ENCODE data around the gene IPO4.
"Not testable (repeated sequence)": the region's sequence is repeated elsewhere in the genome, so short reads cannot be mapped to it uniquely, and the experiment has no call there.

Gene IPO4

DNA sequence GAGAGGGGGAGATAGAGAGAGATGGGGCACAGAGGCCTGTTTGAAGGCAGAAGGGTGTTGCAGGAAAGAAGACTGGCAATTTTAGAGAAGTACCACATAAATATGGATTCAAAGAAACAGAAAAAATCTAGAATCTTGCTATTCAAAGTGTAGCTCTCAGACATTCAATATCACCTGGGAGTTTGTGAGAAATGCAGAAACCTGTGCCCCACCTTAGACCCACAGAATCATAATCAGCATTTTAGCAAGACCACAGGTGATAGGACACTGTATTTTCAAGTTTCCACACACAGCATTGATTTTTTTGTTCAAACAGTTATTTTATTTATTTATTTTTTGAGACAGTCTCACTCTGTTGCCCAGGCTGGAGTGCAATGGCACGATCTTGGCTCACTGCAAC lies 40.3 kb upstream of the IPO4 start:
- ChIA-PET POLR2A (ENCODE audit: low non-redundant PET) (interaction anchor here (0.6 kb wide), 2 partner anchors 9 to 30 kb away, joined by 3 read pairs; no protein-coding TSS in a partner anchor), CTCF (no interaction called here)
- DNase-seq (ENCODE audit: low spot score) = no peak
- peak overlapping the region; percentile 56 for H3K27ac ChIP-seq
- TF ChIP-seq, protein P1, sequence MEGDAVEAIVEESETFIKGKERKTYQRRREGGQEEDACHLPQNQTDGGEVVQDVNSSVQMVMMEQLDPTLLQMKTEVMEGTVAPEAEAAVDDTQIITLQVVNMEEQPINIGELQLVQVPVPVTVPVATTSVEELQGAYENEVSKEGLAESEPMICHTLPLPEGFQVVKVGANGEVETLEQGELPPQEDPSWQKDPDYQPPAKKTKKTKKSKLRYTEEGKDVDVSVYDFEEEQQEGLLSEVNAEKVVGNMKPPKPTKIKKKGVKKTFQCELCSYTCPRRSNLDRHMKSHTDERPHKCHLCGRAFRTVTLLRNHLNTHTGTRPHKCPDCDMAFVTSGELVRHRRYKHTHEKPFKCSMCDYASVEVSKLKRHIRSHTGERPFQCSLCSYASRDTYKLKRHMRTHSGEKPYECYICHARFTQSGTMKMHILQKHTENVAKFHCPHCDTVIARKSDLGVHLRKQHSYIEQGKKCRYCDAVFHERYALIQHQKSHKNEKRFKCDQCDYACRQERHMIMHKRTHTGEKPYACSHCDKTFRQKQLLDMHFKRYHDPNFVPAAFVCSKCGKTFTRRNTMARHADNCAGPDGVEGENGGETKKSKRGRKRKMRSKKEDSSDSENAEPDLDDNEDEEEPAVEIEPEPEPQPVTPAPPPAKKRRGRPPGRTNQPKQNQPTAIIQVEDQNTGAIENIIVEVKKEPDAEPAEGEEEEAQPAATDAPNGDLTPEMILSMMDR (conservative IDR thresholded peaks at IDR 0.05; ENCODE audit: low read depth) = no peak

DNA sequence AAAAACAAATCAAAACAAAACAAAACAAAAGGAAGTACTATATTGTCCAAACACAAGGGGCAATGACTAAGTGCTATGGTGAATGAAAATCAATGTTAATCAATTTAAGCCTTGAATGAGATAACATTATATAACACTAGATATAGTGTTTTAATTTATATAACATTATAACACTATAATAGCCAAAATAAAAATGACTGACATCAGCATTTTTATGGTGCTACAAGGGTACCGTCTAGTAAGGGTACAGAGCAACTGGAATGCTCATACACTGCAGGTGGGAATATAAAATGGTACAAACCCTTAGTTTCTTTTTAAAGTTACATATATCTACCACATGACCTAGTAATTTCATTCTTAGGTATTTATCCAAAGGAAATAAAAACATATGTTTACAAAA lies 37.9 kb upstream of the IPO4 start:
- DNase-seq (ENCODE audit: low spot score) = no peak
- ChIA-PET CTCF (interaction anchor here (1.0 kb wide), 1 partner anchor 16 kb away, joined by 3 read pairs; the partner anchor contains the start of gene TINF2), POLR2A (ENCODE audit: low non-redundant PET) (no interaction called here)
- TF ChIP-seq, protein P1 (conservative IDR thresholded peaks at IDR 0.05; ENCODE audit: low read depth) = no peak
- no peak overlapping the region for H3K27ac ChIP-seq

DNA sequence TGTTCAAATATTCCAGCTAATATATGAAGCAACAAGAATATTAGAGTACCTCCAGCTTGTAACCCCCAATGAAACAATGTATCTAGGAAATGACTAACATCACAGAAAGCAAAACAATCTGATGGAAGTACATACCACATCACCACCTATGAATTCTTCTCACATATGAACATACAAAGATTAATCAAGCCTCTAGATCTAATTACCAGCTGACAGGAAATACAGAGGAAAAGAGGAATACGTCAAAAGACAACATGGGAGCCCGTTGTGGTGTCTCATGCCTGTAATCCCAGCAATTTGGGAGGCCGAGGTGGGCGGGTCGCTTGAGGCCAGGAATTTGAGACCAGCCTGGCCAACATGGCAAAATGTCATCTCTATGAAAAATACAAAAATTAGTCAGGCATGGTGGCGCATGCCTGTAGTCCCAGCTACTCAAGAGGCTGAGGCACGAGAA lies 36.0 kb upstream of the IPO4 start:
- DNase-seq (ENCODE audit: low spot score) = peak; percentile 78
- H3K27ac ChIP-seq = peak overlapping the region; percentile 85
- ChIA-PET CTCF (interaction anchor here (0.6 to 0.9 kb wide), 2 partner anchors 18 to 74 kb away, joined by 3 read pairs; no protein-coding TSS in a partner anchor), POLR2A (ENCODE audit: low non-redundant PET) (no interaction called here)
- TF ChIP-seq, protein P1 (conservative IDR thresholded peaks at IDR 0.05; ENCODE audit: low read depth) = no peak

DNA sequence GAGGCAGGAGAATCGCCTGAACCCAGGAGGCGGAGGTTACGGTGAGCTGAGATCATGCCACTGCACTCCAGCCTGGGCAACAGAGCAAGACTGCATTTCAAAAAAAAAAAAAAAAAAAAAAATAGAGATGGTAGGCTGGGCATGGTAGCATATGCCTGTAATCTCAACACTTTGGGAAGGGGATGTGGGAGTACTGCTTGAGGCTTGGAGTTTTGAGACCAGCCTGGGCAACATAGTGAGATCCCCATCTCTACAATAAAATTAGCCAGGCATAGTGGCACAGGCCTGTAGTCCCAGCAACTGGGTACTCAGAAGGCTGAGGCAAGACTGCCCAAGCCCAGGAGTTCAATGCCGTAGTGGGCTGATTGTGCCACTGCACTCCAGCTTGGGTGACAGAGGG lies 34.4 kb upstream of the IPO4 start:
- CTCF ChIA-PET; H3K27ac ChIP-seq; POLR2A ChIA-PET (ENCODE audit: low non-redundant PET); DNase-seq (ENCODE audit: low spot score): not testable (repeated sequence)

DNA sequence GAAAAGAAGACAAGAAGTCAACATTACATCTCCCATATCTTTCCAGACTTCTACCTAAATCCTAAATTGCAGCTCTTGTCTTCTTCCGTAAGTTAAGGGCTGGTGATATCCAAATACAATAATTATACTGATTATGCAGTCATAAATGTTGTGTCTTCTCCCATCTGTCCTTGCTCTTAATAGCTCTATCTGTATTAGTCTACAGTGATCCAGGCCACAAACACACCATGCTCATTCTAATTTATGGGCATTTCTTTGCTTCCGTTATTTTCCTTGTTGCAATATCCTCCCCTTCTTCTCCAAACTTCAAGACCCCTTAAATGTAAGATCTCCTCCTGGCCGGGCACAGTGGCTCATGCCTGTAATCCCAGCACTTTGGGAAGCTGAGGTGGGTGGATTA lies 30.9 kb upstream of the IPO4 start:
- TF ChIP-seq, protein P1 (conservative IDR thresholded peaks at IDR 0.05; ENCODE audit: low read depth) = no peak
- no peak for DNase-seq (ENCODE audit: low spot score)
- ChIA-PET POLR2A (ENCODE audit: low non-redundant PET) (interaction anchor here (0.6 kb wide), 1 partner anchor 9 kb away, joined by 3 read pairs; no protein-coding TSS in a partner anchor), CTCF (no interaction called here)
- no peak overlapping the region for H3K27ac ChIP-seq

DNA sequence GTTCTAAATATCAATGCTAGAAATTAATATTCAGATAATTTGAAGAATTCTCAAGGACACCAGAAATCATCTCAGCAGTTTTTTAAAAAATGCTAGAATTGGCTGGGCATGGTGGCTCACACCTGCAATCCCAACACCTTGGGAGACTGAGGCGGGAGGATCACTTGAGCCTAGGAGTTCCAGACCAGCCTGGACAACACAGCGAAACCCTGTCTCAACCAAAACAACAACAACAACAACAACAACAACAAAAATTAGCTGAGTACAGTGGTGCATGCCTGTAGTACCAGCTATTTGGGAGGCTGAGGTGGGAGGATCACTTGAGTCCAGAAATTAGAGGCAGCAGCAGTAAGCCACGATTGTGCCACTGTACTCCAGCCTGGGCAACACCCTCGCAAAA lies 30.5 kb upstream of the IPO4 start:
- ChIA-PET CTCF (no interaction called here), POLR2A (ENCODE audit: low non-redundant PET) (no interaction called here)
- peak overlapping the region; percentile 32; the same call in 1 of the 2 replicates for H3K27ac ChIP-seq
- no peak for DNase-seq (ENCODE audit: low spot score)
- TF ChIP-seq, protein P1 (conservative IDR thresholded peaks at IDR 0.05; ENCODE audit: low read depth) = no peak

DNA sequence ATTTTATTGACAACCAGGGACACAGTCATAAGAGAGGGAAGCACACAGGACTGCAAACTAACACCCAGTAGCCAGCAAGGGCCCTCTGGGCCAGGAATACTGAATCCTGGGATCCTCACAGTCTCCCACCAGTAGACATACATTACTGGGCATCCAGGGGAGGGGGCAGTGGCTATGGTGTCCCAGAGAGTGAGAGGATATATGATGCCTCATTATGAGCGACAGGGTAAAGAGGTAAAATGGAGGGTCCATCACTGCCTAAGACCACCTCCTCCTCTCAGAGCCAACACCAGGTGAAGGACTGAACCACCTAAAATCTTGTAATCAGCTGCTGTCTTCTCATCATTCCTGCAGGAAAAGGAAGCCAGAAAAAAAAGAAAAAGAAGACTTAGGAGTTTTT lies 28.3 kb upstream of the IPO4 start:
- POLR2A ChIA-PET (ENCODE audit: low non-redundant PET); DNase-seq (ENCODE audit: low spot score): not testable (repeated sequence)
- CTCF ChIA-PET = interaction anchor here (0.6 to 1.2 kb wide), 3 partner anchors 9 to 47 kb away, joined by 3 to 4 read pairs (median 3); partner anchors contain the start of gene GMPR2
- peak overlapping the region; percentile 45 for H3K27ac ChIP-seq

DNA sequence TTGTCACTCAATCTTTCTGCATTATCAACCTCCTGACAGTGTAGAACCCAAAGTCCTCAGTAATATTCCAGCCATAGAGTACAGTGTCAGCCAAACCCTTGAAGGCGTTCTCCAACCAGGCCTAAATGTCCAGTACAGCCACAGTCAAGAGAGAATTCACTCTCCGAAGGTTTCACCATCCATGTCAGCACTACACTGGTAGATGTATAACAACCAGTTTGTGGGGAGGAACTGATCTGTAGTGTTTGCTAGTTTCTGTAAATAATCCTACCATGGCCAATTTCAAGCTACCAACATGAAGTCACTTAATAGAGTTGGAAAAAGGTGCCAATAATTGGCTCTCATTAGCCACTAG lies 27.7 kb upstream of the IPO4 start:
- POLR2A ChIA-PET (ENCODE audit: low non-redundant PET) = no interaction called here
- TF ChIP-seq, protein P1 (conservative IDR thresholded peaks at IDR 0.05; ENCODE audit: low read depth) = no peak
- DNase-seq (ENCODE audit: low spot score) = no peak
- CTCF ChIA-PET = interaction anchor here (0.6 to 1.2 kb wide), 3 partner anchors 9 to 28 kb away, joined by 3 to 4 read pairs (median 3); partner anchors contain the start of genes GMPR2 and IPO4
- peak overlapping the region; percentile 94 for H3K27ac ChIP-seq

Measured in RWPE1 (cell line).